ENCODE measurements around the gene GDF2.

GDF2 gene

DNA sequence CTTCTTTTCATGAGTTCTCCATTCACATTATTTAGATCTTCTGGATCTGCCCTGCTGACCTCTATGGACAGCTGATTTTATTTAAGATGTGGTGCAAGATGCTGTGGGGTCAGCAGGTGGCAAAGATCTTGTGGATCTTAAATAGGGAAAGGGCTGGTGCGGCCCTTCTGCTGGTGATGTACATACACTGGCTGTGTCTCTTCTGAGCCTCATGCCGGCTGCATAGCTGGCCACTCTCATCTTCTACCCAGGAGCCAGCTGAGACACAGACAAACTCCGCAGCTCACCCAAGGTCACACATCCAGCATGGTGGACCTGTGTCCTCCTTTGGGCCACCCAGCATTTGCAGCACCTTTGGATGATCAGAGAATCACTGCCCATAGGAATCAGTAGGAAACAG, 35.7 kb downstream of the GDF2 start:
- Histone ChIP-seq H3K14ac (ENCODE audit: low read length) (no peak overlapping the region), H2BK120ac (ENCODE audit: insufficient read depth, low read length, poor library complexity) (no peak overlapping the region), H3K4me1 (ENCODE audit: control insufficient read depth in 1 of 2, insufficient read depth in 2 of 2, low read length in 2 of 2) (peaks cover 0 to 3% of the 10 kb centered on the region in 2 experiments), H3K18ac (ENCODE audit: low read length) (no peak overlapping the region), H3K79me1 (ENCODE audit: low read length) (no peaks in the 10 kb centered on the region), H4K8ac (ENCODE audit: low read depth, low read length) (no peak overlapping the region), H4K91ac (ENCODE audit: low read depth, low read length) (no peak overlapping the region), H3K79me2 (ENCODE audit: control insufficient read depth, insufficient read depth, low read length, poor library complexity) (peaks cover 1% of the 10 kb centered on the region), H3K23ac (ENCODE audit: low read length) (no peak overlapping the region), H2BK12ac (ENCODE audit: low read length) (no peak overlapping the region), H2BK5ac (ENCODE audit: low read depth, low read length, poor library complexity) (no peak overlapping the region), H4K12ac (ENCODE audit: low read depth, low read length) (no peak overlapping the region), H3K4ac (ENCODE audit: low read depth, low read length) (no peak overlapping the region), H3K27ac (ENCODE audit: low read depth, low read length) (no peak overlapping the region), H3K4me2 (ENCODE audit: low read length) (no peak overlapping the region), H3K9me3 (ENCODE audit: insufficient read depth, low read depth, low read length) (no peaks in the 10 kb centered on the region), H3K9ac (ENCODE audit: low read length) (no peak overlapping the region), H3K36me3 (ENCODE audit: control insufficient read depth in 1 of 2, insufficient read depth in 2 of 2, low read length in 2 of 2) (no peaks in the 10 kb centered on the region), H3K27me3 (ENCODE audit: insufficient read depth, low read length) (no peaks in the 10 kb centered on the region), H2AK5ac (ENCODE audit: low read length) (no peak overlapping the region), H2AFZ (ENCODE audit: insufficient read depth, low read length, poor library complexity) (no peak overlapping the region), H3K4me3 (ENCODE audit: low read depth, low read length) (no peak overlapping the region)
- DNase-seq, result no peak
- no CpG with 5 or more reads among the region's 3 CpGs for WGBS (ENCODE audit: extremely low coverage, insufficient coverage, insufficient read length)

GRCh38 chr10:47358457-47358856, 36.2 kb downstream of the GDF2 start:
- Histone ChIP-seq H3K27me3 (ENCODE audit: insufficient read depth, low read length) (no peaks in the 10 kb centered on the region), H3K18ac (ENCODE audit: low read length) (no peak overlapping the region), H3K4me1 (ENCODE audit: control insufficient read depth in 1 of 2, insufficient read depth in 2 of 2, low read length in 2 of 2) (peaks cover 0 to 3% of the 10 kb centered on the region in 2 experiments), H2BK5ac (ENCODE audit: low read depth, low read length, poor library complexity) (no peak overlapping the region), H3K36me3 (ENCODE audit: control insufficient read depth in 1 of 2, insufficient read depth in 2 of 2, low read length in 2 of 2) (no peaks in the 10 kb centered on the region), H3K23ac (ENCODE audit: low read length) (no peak overlapping the region), H3K4ac (ENCODE audit: low read depth, low read length) (no peak overlapping the region), H4K12ac (ENCODE audit: low read depth, low read length) (no peak overlapping the region), H4K8ac (ENCODE audit: low read depth, low read length) (no peak overlapping the region), H3K79me2 (ENCODE audit: control insufficient read depth, insufficient read depth, low read length, poor library complexity) (peaks cover 1% of the 10 kb centered on the region), H3K4me3 (ENCODE audit: low read depth, low read length) (no peak overlapping the region), H2AK5ac (ENCODE audit: low read length) (no peak overlapping the region), H2AFZ (ENCODE audit: insufficient read depth, low read length, poor library complexity) (no peak overlapping the region), H3K9me3 (ENCODE audit: insufficient read depth, low read depth, low read length) (no peaks in the 10 kb centered on the region), H2BK12ac (ENCODE audit: low read length) (no peak overlapping the region), H3K27ac (ENCODE audit: low read depth, low read length) (no peak overlapping the region), H3K79me1 (ENCODE audit: low read length) (no peaks in the 10 kb centered on the region), H3K4me2 (ENCODE audit: low read length) (no peak overlapping the region), H3K9ac (ENCODE audit: low read length) (no peak overlapping the region), H4K91ac (ENCODE audit: low read depth, low read length) (no peak overlapping the region), H2BK120ac (ENCODE audit: insufficient read depth, low read length, poor library complexity) (no peak overlapping the region), H3K14ac (ENCODE audit: low read length) (no peak overlapping the region)
- no peak for DNase-seq
- WGBS (ENCODE audit: extremely low coverage, insufficient coverage, insufficient read length), result no CpG with 5 or more reads among the region's 3 CpGs

GRCh38 chr10:47359101-47359500, 36.8 kb downstream of the GDF2 start:
- WGBS (ENCODE audit: extremely low coverage, insufficient coverage, insufficient read length), result no CpG with 5 or more reads among the region's 2 CpGs
- H3K27me3 ChIP-seq (ENCODE audit: insufficient read depth, low read length), result no peaks in the 10 kb centered on the region
- no peak overlapping the region for H4K12ac ChIP-seq (ENCODE audit: low read depth, low read length)
- H3K4me2 ChIP-seq (ENCODE audit: low read length), result no peak overlapping the region
- no peak overlapping the region for H3K27ac ChIP-seq (ENCODE audit: low read depth, low read length)
- no peak for DNase-seq
- H3K4me1 ChIP-seq (ENCODE audit: control insufficient read depth in 1 of 2, insufficient read depth in 2 of 2, low read length in 2 of 2), result peaks cover 0 to 3% of the 10 kb centered on the region in 2 experiments
- no peak overlapping the region for H4K91ac ChIP-seq (ENCODE audit: low read depth, low read length)
- no peak overlapping the region for H2AK5ac ChIP-seq (ENCODE audit: low read length)
- H3K36me3 ChIP-seq (ENCODE audit: control insufficient read depth in 1 of 2, insufficient read depth in 2 of 2, low read length in 2 of 2), result no peaks in the 10 kb centered on the region
- H2BK5ac ChIP-seq (ENCODE audit: low read depth, low read length, poor library complexity), result no peak overlapping the region
- H3K79me2 ChIP-seq (ENCODE audit: control insufficient read depth, insufficient read depth, low read length, poor library complexity), result peaks cover 1% of the 10 kb centered on the region
- no peaks in the 10 kb centered on the region for H3K9me3 ChIP-seq (ENCODE audit: insufficient read depth, low read depth, low read length)
- H3K79me1 ChIP-seq (ENCODE audit: low read length), result no peaks in the 10 kb centered on the region
- H3K18ac ChIP-seq (ENCODE audit: low read length), result no peak overlapping the region
- H3K9ac ChIP-seq (ENCODE audit: low read length), result no peak overlapping the region
- no peak overlapping the region for H2AFZ ChIP-seq (ENCODE audit: insufficient read depth, low read length, poor library complexity)
- no peak overlapping the region for H3K14ac ChIP-seq (ENCODE audit: low read length)
- H2BK120ac ChIP-seq (ENCODE audit: insufficient read depth, low read length, poor library complexity), result no peak overlapping the region
- H3K4me3 ChIP-seq (ENCODE audit: low read depth, low read length), result no peak overlapping the region
- no peak overlapping the region for H3K23ac ChIP-seq (ENCODE audit: low read length)
- H3K4ac ChIP-seq (ENCODE audit: low read depth, low read length), result no peak overlapping the region
- H2BK12ac ChIP-seq (ENCODE audit: low read length), result no peak overlapping the region
- no peak overlapping the region for H4K8ac ChIP-seq (ENCODE audit: low read depth, low read length)

GRCh38 chr10:47359626-47360418, 37.6 kb downstream of the GDF2 start:
- Histone ChIP-seq H3K27ac (ENCODE audit: low read depth, low read length) (no peak overlapping the region), H2AK5ac (ENCODE audit: low read length) (no peak overlapping the region), H3K4ac (ENCODE audit: low read depth, low read length) (no peak overlapping the region), H3K4me1 (ENCODE audit: control insufficient read depth in 1 of 2, insufficient read depth in 2 of 2, low read length in 2 of 2) (peaks cover 0 to 3% of the 10 kb centered on the region in 2 experiments), H2BK12ac (ENCODE audit: low read length) (no peak overlapping the region), H3K79me2 (ENCODE audit: control insufficient read depth, insufficient read depth, low read length, poor library complexity) (peaks cover 1% of the 10 kb centered on the region), H3K79me1 (ENCODE audit: low read length) (no peaks in the 10 kb centered on the region), H4K8ac (ENCODE audit: low read depth, low read length) (no peak overlapping the region), H4K12ac (ENCODE audit: low read depth, low read length) (no peak overlapping the region), H3K27me3 (ENCODE audit: insufficient read depth, low read length) (no peaks in the 10 kb centered on the region), H3K9me3 (ENCODE audit: insufficient read depth, low read depth, low read length) (no peaks in the 10 kb centered on the region), H3K4me2 (ENCODE audit: low read length) (no peak overlapping the region), H3K14ac (ENCODE audit: low read length) (no peak overlapping the region), H3K18ac (ENCODE audit: low read length) (no peak overlapping the region), H3K36me3 (ENCODE audit: control insufficient read depth in 1 of 2, insufficient read depth in 2 of 2, low read length in 2 of 2) (no peaks in the 10 kb centered on the region), H4K91ac (ENCODE audit: low read depth, low read length) (no peak overlapping the region), H2AFZ (ENCODE audit: insufficient read depth, low read length, poor library complexity) (no peak overlapping the region), H3K23ac (ENCODE audit: low read length) (no peak overlapping the region), H2BK5ac (ENCODE audit: low read depth, low read length, poor library complexity) (no peak overlapping the region), H2BK120ac (ENCODE audit: insufficient read depth, low read length, poor library complexity) (no peak overlapping the region), H3K4me3 (ENCODE audit: low read depth, low read length) (no peak overlapping the region), H3K9ac (ENCODE audit: low read length) (no peak overlapping the region)
- no peak for DNase-seq
- WGBS (ENCODE audit: extremely low coverage, insufficient coverage, insufficient read length), result no CpG with 5 or more reads among the region's 4 CpGs
